Measurements from ENCODE around the gene CNIH2. TPM values are rescaled to one million over a fixed set of nuclear protein-coding genes. Genes with fewer than 3 reads are reported as not detected.

The CNIH2 gene
- total and polyA plus RNA-seq, 2 of the 13 experiments (the other 11 are each of a cell fraction or from before 2014, with no cell fraction given), result 0.60 to 0.69 TPM

DNA sequence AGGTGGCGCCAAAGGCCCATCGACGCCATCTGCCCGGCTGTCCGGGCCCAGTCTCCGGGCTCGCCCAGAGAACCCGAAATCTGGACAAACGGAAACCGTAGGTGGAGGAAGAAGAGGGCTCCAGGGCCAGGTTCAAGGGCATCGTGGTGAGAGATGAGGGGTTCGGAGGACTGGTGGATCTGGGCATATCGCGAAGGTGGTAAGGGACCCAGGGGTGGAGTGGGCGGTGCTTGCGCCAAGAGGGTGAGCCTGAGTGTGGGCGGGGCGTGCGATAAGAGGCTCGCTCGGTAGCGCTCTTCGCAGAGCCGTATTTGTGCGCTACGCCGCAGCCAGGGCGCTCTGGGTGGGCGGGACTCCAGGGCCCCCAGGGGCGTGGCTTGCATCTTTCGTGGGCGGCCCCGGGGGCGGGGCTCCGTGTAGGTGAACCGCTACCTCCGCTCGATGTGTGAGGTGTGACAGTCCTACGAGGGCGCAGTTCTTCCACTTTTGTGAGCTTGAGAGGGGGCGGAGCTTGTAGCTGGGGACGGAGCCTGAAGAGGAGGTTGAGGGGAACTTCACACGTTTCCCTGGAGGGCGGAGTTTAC is 34.1 kb downstream of the CNIH2 start (continued):
- TF ChIP-seq CCAR2 (optimal IDR thresholded peaks at IDR 0.05; ENCODE audit: low read depth, low read length) (no peak), CEBPB (IDR thresholded peaks at IDR 0.05; ENCODE audit: borderline replicate concordance, low read depth, low read length) (no peak), SATB2 (CRISPR knock-in tag; IDR thresholded peaks at IDR 0.05) (no peak), ZNF276 (CRISPR knock-in tag; IDR thresholded peaks at IDR 0.05; ENCODE audit: low read depth) (0 out of 2 replicates have a peak, but pooled peaks have one; percentile 30), ZBED4 (CRISPR knock-in tag; IDR thresholded peaks at IDR 0.05; ENCODE audit: borderline replicate concordance) (peak; percentile 74; the same call in 1 of the 2 replicates), ZNF891 (CRISPR knock-in tag; IDR thresholded peaks at IDR 0.05) (peak; percentile 59; the same call in 1 of the 2 replicates), NFE2 (CRISPR knock-in tag; IDR thresholded peaks at IDR 0.05) (no peak), FOSL2 (CRISPR knock-in tag; IDR thresholded peaks at IDR 0.05) (peak; percentile 25; the same call in 1 of the 2 replicates), ZNF850 (CRISPR knock-in tag; conservative IDR thresholded peaks at IDR 0.05) (no peak), DR1 (CRISPR knock-in tag; IDR thresholded peaks at IDR 0.05) (no peak; the same call in 1 of the 2 replicates), FOXO1 (CRISPR knock-in tag; IDR thresholded peaks at IDR 0.05) (no peak), RFXAP (CRISPR knock-in tag; IDR thresholded peaks at IDR 0.05; ENCODE audit: borderline replicate concordance) (peak; percentile 45; the same call in 1 of the 2 replicates), ZNF563 (CRISPR knock-in tag; IDR thresholded peaks at IDR 0.05) (peak; percentile 60), ARNT (IDR thresholded peaks at IDR 0.05) (no peak), TBX3 (IDR thresholded peaks at IDR 0.05; ENCODE audit: borderline replicate concordance) (peak; percentile 77; the same call in 1 of the 2 replicates), IRF2 (CRISPR knock-in tag; IDR thresholded peaks at IDR 0.05) (peak; percentile 52), ZNF296 (CRISPR knock-in tag; conservative IDR thresholded peaks at IDR 0.05) (no peak), IKZF4 (CRISPR knock-in tag; IDR thresholded peaks at IDR 0.05; ENCODE audit: borderline replicate concordance, low read depth, not compliant biosample characterization) (no peak), AGO2 (optimal IDR thresholded peaks at IDR 0.05; ENCODE audit: low read depth, low read length) (peak; percentile 31), HNF4G (IDR thresholded peaks at IDR 0.05; ENCODE audit: borderline replicate concordance, low read depth, low read length) (no peak), HNF4G (CRISPR knock-in tag; IDR thresholded peaks at IDR 0.05; ENCODE audit: borderline replicate concordance, low read depth) (peak; percentile 19; the same call in 1 of the 2 replicates)
- TF ChIP-seq, protein P1, sequence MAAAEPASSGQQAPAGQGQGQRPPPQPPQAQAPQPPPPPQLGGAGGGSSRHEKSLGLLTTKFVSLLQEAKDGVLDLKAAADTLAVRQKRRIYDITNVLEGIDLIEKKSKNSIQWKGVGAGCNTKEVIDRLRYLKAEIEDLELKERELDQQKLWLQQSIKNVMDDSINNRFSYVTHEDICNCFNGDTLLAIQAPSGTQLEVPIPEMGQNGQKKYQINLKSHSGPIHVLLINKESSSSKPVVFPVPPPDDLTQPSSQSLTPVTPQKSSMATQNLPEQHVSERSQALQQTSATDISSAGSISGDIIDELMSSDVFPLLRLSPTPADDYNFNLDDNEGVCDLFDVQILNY (CRISPR knock-in tag; conservative IDR thresholded peaks at IDR 0.05), result no peak
- TF ChIP-seq, protein P2, sequence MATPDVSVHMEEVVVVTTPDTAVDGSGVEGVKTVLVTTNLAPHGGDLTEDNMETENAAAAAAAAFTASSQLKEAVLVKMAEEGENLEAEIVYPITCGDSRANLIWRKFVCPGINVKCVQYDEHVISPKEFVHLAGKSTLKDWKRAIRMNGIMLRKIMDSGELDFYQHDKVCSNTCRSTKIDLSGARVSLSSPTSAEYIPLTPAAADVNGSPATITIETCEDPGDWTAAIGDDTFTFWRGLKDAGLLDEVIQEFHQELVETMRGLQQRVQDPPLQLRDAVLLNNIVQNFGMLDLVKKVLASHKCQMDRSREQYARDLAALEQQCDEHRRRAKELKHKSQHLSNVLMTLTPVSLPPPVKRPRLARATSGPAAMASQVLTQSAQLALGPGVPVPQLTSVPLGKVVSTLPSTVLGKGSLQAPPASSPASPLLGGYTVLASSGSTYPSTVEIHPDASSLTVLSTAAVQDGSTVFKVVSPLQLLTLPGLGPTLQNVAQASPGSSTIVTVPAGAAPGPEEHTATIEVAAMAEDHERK (CRISPR knock-in tag; IDR thresholded peaks at IDR 0.05; ENCODE audit: low read depth), result no peak

All from HepG2 (cell line).